ENCODE results near the gene CDK6. TPM values are rescaled to one million over a fixed set of nuclear protein-coding genes. Genes with fewer than 3 reads are reported as not detected.
"Not testable (repeated sequence)": the region's sequence is repeated elsewhere in the genome, so short reads cannot be mapped to it uniquely, and the experiment has no call there.

CDK6 gene
- polyA plus RNA-seq (ENCODE audit: insufficient read length), result 48.9 TPM
- long read RNA-seq, donor 1, transcript CDK6-202 (8 exons, 1,465 nt), result major isoform, 8 of 8 reads
- long read RNA-seq, donor 1, partial matches to known transcripts, result 0 of 8 reads
- long read RNA-seq, donor 1, other reads (novel, unspliced or antisense), result 0 of 8 reads
- long read RNA-seq, donor 2, full-length matches to known transcripts, result 9 of 9 reads
- long read RNA-seq, donor 2, partial matches to known transcripts, result 0 of 9 reads
- long read RNA-seq, donor 2, other reads (novel, unspliced or antisense), result 0 of 9 reads
- long read RNA-seq, donor 3, full-length matches to known transcripts, result 6 of 6 reads
- long read RNA-seq, donor 3, partial matches to known transcripts, result 0 of 6 reads
- long read RNA-seq, donor 3, other reads (novel, unspliced or antisense), result 0 of 6 reads
- long read RNA-seq, donor 4, partial matches to known transcripts, result 0 of 1 reads
- long read RNA-seq, donor 4, other reads (novel, unspliced or antisense), result 0 of 1 reads
- long read RNA-seq, donor 5, partial matches to known transcripts, result 0 of 2 reads
- long read RNA-seq, donor 5, other reads (novel, unspliced or antisense), result 0 of 2 reads
- long read RNA-seq, donor 6, partial matches to known transcripts, result 0 of 1 reads
- long read RNA-seq, donor 6, other reads (novel, unspliced or antisense), result 0 of 1 reads
- long read RNA-seq, donor 7, partial matches to known transcripts, result 0 of 3 reads
- long read RNA-seq, donor 7, other reads (novel, unspliced or antisense), result 0 of 3 reads
- long read RNA-seq, donor 8, partial matches to known transcripts, result 0 of 1 reads
- long read RNA-seq, donor 8, other reads (novel, unspliced or antisense), result 0 of 1 reads

- peak; percentile 53 for DNase-seq
Measured at GRCh38 chr7:92836489-92836999, at the start of gene CDK6. TSS of gene CDK6 (minus strand) at chr7:92836573. CDS start at chr7:92833323, 3,250 bp downstream.

- DNase-seq, result not testable (repeated sequence)
Measured at GRCh38 chr7:92886039-92886438, 49.7 kb upstream of the CDK6 start.

GRCh38 chr7:92884218-92884617 is 47.8 kb upstream of the CDK6 start:
- DNase-seq, result no peak

DNA sequence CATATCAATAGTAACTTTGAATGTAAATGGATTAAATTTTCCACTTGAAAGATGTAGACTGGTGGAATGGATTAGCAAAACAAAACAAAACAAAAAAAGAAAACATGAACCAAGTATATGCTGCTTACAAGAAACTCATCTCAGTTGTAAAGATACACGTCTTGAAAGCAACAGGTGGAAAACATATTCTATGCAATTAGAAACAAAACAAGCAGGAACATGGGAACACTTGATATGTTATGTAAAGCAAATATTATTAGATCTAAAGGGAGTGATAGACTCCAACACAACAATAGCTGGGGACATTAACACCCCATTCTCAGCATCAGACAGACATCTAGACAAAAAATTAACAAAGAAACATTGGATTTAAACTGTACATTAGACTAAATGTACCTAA is 46.4 kb upstream of the CDK6 start:
- no peak for DNase-seq

DNA sequence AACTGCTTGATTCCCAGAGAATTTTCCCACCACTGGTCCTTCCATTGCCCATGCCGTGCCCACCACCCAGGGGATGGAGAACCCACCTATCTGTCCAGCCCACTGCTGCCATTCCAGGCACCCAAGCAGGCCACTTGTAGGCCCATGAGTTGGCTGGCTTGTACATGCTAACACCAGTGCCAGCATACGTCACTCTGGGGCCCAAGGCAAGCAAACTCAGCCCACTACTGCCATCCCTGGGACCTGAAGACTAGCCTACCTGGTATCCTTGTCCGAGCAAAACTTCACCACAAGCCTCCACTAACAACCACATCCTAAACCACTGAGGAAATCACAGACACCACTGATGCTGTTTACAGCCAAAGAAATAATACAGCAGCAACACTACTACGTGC is 44.7 kb upstream of the CDK6 start:
- DNase-seq, result no peak

DNA sequence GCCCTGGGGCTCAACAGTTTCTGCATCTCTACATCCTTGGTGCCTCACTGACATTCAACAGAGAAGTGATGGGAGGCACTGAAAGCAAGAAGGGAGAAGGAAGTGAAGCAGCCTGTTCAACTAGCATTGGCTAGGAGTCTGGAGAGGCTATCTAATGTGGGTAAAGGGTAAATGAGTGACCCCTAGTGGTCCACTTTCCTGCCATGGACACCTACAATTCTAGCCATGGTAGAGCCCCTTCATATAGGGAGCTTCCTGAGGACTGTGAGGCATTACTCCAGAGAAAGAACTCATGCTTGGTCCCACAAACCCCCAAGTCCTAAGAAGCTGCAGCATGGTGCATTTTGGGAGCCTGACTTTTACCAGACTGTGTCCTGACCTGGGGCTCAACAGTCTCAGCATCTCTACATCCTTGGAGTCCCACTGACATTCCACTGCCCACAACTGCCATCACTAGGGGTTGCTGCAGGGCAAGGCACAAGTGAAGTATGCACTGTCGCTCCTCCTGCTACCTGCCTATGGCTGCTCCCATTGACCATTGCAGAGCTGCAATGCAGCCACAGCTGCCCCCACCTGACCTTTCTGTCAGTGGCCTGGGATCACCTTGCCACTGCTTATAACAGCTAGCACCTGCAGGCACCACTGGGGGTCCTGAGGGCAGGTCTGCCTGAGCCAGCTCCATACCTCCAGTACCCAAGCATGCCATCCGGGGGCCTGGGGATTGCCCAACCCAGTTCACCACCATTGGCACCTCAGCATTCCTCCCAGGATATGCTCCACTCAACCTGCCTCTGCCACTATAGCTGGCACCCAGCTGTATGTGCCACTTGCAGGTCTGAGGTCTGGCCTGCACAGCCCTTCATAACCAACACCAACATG is 44.1 kb upstream of the CDK6 start:
- DNase-seq, result no peak

DNA sequence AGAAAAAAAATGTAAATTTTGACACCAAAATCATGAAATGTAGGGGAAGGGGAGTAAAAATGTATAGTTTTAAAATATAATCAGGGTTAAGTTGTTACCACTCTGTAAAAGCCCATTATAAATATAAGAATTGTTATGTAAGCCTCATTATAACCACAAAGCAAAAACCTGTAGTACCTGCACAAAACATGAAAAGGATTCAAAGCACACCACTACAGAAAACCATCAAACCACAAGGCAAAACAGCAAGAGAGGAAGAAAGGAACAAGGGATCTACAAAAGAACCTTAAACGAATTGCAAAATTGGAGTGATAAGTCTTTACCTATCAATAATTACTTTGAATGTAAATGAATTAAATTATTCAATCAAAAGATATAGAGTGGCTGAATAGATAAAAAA is 41.0 kb upstream of the CDK6 start:
- DNase-seq, result no peak

DNA sequence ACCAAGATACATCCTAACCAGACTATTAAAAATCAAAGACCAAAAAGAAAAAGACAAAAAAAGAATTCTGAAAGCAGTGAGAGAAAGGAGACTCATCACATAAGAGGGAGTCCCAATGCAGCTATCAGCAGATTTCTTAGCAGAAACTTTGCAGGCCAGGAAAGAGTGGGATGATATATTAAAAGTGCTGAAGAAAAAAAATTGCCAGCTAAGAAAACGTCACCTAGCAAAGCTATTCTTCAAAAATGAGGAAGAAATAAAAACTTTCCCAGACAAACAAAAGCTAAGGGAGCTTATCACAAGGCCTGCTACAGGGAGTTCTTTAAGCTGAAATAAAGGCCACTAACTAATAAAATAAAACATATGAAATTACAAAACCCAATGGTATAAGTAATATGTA is 40.5 kb upstream of the CDK6 start:
- DNase-seq, result no peak

DNA sequence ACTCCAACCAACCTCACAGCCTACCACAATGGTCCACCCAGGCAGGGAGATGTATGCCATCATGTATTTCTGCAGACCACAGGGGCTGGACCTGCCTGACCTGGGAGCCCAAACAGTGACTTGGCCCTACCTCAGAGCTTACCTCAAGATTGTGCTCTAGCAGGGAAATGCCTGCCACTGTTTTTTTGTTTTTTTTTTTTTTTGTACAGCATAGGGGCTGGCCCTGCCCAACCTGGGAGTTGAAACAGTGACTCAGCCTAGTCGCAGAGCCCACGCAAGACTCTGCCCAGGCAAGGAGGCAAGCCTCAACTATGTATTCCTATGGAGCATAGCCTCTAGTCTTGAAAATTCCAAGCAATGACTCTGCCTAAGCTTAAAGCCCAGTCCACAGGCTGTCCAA is 39.3 kb upstream of the CDK6 start:
- no peak for DNase-seq

- DNase-seq, result no peak
Measured at GRCh38 chr7:92875173-92875572, 38.8 kb upstream of the CDK6 start.

DNA sequence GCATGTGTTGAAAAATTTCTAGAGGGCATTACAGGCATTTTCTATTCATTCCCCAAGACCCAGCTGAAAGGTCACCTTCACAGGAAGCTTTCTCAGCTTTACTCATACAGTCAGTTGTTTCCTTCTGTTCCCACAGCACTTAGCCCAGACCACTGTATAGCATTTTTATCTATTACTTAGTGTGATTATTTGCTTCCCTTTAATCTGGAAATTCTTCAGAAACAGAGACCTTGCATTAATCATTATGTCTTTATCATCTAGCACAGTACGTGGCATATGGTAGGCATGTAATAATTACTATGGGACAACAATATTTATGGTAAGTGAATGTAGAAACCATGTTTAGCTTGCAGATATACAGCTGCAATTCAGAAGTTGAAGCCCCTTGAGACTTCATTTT is 38.2 kb upstream of the CDK6 start:
- DNase-seq, result no peak

- DNase-seq, result peak; percentile 20
Measured at GRCh38 chr7:92873776-92874175, 37.4 kb upstream of the CDK6 start.

DNA sequence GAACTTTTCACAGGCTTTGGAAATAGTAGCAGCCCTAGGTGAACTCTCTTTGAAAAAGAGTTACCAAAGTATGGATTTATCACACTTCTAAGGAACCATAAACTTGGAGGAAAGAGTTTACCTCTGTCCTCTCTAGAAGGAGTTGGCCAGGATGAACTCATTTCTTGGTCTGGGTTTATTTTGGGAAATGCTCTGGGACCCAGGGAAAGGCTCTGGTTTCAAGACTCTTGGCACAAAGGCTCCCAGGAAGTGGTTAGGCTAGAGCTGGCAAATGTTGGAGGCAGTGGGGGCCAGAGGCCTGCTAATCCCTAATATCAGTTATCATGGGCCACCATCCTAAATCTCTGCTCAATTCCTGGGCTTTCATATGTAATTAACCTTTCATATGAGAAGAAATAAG is 36.3 kb upstream of the CDK6 start:
- DNase-seq, result no peak

DNA sequence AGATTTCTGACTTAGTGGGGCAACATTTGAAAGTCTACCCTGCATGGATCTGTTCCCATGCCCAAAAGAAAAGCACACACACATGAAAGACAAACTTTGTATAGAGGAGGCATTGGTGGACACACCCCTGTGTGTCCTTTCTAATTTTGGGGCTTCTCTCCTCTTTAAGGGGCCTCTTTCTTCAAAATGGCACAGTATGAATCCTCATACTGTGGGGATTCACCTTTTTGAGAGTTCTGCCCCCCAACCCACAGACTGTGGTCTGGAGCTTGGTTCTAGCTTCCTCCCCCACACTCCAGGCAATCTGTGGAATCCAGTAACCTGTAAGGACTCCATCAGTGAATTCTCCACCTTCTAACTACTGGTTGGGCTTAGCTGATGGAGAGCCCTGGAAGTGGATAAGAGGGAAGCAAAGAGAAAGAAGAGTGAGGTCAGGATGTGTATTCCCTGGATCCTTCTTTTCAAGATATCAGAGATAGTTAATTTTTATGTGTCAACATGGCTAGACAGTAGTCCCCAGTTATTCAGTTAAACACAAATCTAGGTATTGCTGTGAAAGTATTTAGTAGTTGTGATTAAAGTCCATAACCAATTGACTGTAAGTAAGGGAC is 32.4 kb upstream of the CDK6 start:
- no peak for DNase-seq

GRCh38 chr7:92864169-92864568 is 27.8 kb upstream of the CDK6 start:
- not testable (repeated sequence) for DNase-seq

GRCh38 chr7:92856436-92856835 is 20.1 kb upstream of the CDK6 start:
- no peak for DNase-seq

GRCh38 chr7:92854501-92855238 is 18.3 kb upstream of the CDK6 start:
- DNase-seq, result no peak

DNA sequence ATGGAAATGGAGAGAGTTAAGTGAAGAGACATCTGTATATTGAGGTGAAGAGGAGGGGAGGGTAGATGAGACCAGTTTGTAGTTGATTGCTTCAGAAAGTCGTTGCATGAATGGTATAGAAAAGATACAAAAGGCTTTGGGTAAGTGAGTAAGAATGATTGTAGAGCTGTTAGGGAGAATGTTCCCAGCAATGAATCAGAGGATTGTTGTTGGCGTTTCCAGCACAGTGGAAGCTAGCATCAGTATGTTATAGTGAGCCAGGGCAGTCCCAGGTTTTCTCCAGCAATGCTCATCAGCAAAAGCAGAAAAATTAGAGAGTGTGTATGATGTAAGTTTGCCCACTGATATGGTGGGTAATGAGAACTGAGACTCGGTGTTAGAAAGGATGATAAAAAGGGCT is 15.4 kb upstream of the CDK6 start:
- DNase-seq, result no peak

DNA sequence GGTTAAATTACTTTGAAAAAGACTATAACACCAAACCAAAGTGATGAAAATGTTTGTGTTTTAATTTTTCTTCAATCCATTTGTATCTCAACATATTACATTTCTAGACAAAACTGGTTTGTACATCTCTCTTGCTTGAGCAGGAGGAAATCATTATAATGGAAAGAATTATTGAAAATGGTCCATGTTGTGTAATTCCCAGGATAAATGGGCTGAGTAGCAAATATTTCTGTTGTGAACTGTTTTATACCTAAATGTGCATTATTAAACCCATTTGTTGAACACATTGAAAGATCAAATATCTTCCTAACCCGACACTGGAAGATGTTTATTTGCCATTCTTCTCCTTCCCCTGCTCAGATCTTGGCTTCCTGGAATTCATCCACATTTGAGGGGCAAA is 14.1 kb upstream of the CDK6 start:
- no peak for DNase-seq

DNA sequence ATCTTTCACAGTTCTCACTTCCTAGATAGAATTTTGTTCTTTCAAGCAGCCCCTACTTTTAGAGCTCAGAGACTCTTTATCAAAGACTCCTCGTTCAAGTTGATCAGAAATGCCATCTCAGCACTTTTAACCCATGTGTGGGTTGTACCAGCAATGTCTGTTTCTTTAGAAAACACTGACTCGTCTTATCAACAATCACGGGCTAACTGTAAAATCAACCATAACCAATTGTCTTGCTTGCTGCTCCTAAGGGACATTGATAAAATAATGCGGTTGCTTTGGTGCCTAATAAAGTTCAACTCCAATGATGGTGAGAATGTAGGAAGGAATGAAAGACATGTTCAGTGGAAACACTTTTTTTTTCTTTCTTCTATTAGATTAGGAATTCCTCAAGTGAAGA is 12.9 kb upstream of the CDK6 start:
- no peak for DNase-seq

- no peak for DNase-seq
Measured at GRCh38 chr7:92848851-92849250, 12.5 kb upstream of the CDK6 start.

Measured in left kidney (tissue), 8 donors.